H9 (cell line): Measurements from ENCODE around the gene SCFD2. TPM values are rescaled to one million over a fixed set of nuclear protein-coding genes. Genes with fewer than 3 reads are reported as not detected.

Experiments used
- DNase-seq: peaks from one replicate; pipeline ENCODE4 v3.0.0-alpha.2; 2017
- H2AFZ ChIP-seq: one replicate; pipeline ENCODE4 v1.6.1; 2013; ENCODE audit warnings: mild to moderate bottlenecking, low read length, control low read depth, moderate library complexity
- H2AK5ac ChIP-seq: 2 replicates; pipeline ENCODE4 v1.6.1; 2013; ENCODE audit warnings: low read length, control low read depth, mixed read lengths; ENCODE audit not compliant: insufficient read length
- H2BK120ac ChIP-seq: one replicate; pipeline ENCODE4 v1.6.1; 2013; ENCODE audit warnings: low read depth, mild to moderate bottlenecking, low read length, control low read depth, inconsistent platforms; ENCODE audit not compliant: poor library complexity, severe bottlenecking
- H2BK12ac ChIP-seq: 2 replicates; pipeline ENCODE4 v1.6.1; 2013; ENCODE audit warnings: low read length, control low read depth, mixed read lengths, low read depth; ENCODE audit not compliant: insufficient read length
- H2BK15ac ChIP-seq: 2 replicates; pipeline ENCODE4 v1.6.1; 2013; ENCODE audit warnings: low read depth, low read length, control low read depth
- H2BK20ac ChIP-seq: one replicate; pipeline ENCODE4 v1.6.1; 2013; ENCODE audit warnings: low read depth, mild to moderate bottlenecking, low read length, control low read depth, inconsistent platforms; ENCODE audit not compliant: poor library complexity, severe bottlenecking
- H2BK5ac ChIP-seq: 2 replicates; pipeline ENCODE4 v1.6.1; 2013; ENCODE audit warnings: low read length, control low read depth, mixed read lengths; ENCODE audit not compliant: insufficient read length
- H3K14ac ChIP-seq: 2 replicates; pipeline ENCODE4 v1.6.1; 2013; ENCODE audit warnings: low read length, control low read depth; ENCODE audit not compliant: insufficient read depth
- H3K18ac ChIP-seq: 2 replicates; pipeline ENCODE4 v1.6.1; 2013; ENCODE audit warnings: low read depth, mild to moderate bottlenecking, mixed read lengths, low read length, control low read depth; ENCODE audit not compliant: insufficient read length
- H3K23ac ChIP-seq: 2 replicates; pipeline ENCODE4 v1.6.1; 2013; ENCODE audit warnings: low read length, control low read depth, mixed read lengths, low read depth; ENCODE audit not compliant: insufficient read length
- H3K23me2 ChIP-seq: 2 replicates; pipeline ENCODE4 v1.6.1; 2013; ENCODE audit warnings: low read depth, mild to moderate bottlenecking, mixed read lengths, low read length, control low read depth; ENCODE audit not compliant: insufficient read length, poor library complexity, severe bottlenecking
- H3K27ac ChIP-seq: 2 replicates; pipeline ENCODE4 v1.5.1; 2013; ENCODE audit warnings: low read length, control low read depth, mixed read lengths, low read depth; ENCODE audit not compliant: insufficient read length
- H3K27me3 ChIP-seq: 2 replicates; pipeline ENCODE4 v1.6.1; 2013; ENCODE audit warnings: low read length, control low read depth, inconsistent platforms; ENCODE audit not compliant: insufficient read depth
- H3K4ac ChIP-seq: 2 replicates; pipeline ENCODE4 v1.6.1; 2013; ENCODE audit warnings: low read depth, mild to moderate bottlenecking, control low read depth, inconsistent platforms, low read length, moderate library complexity
- H3K4me1 ChIP-seq: 2 replicates; pipeline ENCODE4 v1.6.1; 2013; ENCODE audit warnings: low read length, control low read depth, inconsistent platforms; ENCODE audit not compliant: insufficient read depth
- H3K4me2 ChIP-seq: 2 replicates; pipeline ENCODE4 v1.6.1; 2013; ENCODE audit warnings: low read length, control low read depth, mixed read lengths; ENCODE audit not compliant: insufficient read length, insufficient read depth
- H3K56ac ChIP-seq: 2 replicates; pipeline ENCODE4 v1.6.1; 2013; ENCODE audit warnings: low read depth, mild to moderate bottlenecking, mixed read lengths, low read length, control low read depth; ENCODE audit not compliant: insufficient read length
- H3K79me1 ChIP-seq: 2 replicates; pipeline ENCODE4 v1.6.1; 2013; ENCODE audit warnings: low read depth, mild to moderate bottlenecking, moderate library complexity, low read length, control low read depth, inconsistent platforms; ENCODE audit not compliant: insufficient read depth, poor library complexity, severe bottlenecking
- H3K79me2 ChIP-seq: 2 replicates; pipeline ENCODE4 v1.6.1; 2013; ENCODE audit warnings: low read length, control low read depth, inconsistent platforms; ENCODE audit not compliant: insufficient read depth
- H3K9ac ChIP-seq: 2 replicates; pipeline ENCODE4 v1.6.1; 2013; ENCODE audit warnings: low read length, control low read depth, mixed read lengths; ENCODE audit not compliant: insufficient read length; ENCODE audit errors: extremely low read depth
- H3K9me3 ChIP-seq: one replicate; pipeline ENCODE4 v1.6.1; 2013; ENCODE audit warnings: low read depth, low read length, inconsistent platforms; ENCODE audit not compliant: control insufficient read depth
- H3T11ph ChIP-seq: one replicate; pipeline ENCODE4 v1.6.1; 2013; ENCODE audit warnings: mild to moderate bottlenecking, low read length, control low read depth, inconsistent platforms
- H4K20me1 ChIP-seq: one replicate; pipeline ENCODE4 v1.6.1; 2013; ENCODE audit not compliant: control insufficient read depth, insufficient read length, insufficient read depth
- H4K5ac ChIP-seq: 2 replicates; pipeline ENCODE4 v1.6.1; 2013; ENCODE audit warnings: low read depth, mild to moderate bottlenecking, mixed read lengths, low read length, control low read depth; ENCODE audit not compliant: insufficient read length
- H4K8ac ChIP-seq: replicated peaks from 2 replicates; pipeline ENCODE4 v1.6.1; 2013; ENCODE audit warnings: low read length, control low read depth, mixed read lengths, low read depth; ENCODE audit not compliant: insufficient read length
- H4K91ac ChIP-seq: 2 replicates; pipeline ENCODE4 v1.6.1; 2013; ENCODE audit warnings: low read depth, mild to moderate bottlenecking, moderate library complexity, mixed read lengths, low read length, control low read depth; ENCODE audit not compliant: insufficient read length
- H3K27ac Mint-ChIP-seq, 3 experiments: 2 replicates in 2 of 3; 3 replicates in 1 of 3; pipeline ENCODE4 v1.8.0; 2020 to 2021; ENCODE audit warnings: mixed read lengths in 3 of 3, mild to moderate bottlenecking in 1 of 3, moderate library complexity in 1 of 3
- H3K27me3 Mint-ChIP-seq: 2 replicates; pipeline ENCODE4 v1.8.0; 2021; ENCODE audit warnings: low read depth, mild to moderate bottlenecking, moderate library complexity, mixed read lengths
- H3K36me3 Mint-ChIP-seq, 3 experiments: 2 replicates in 2 of 3; 3 replicates in 1 of 3; pipeline ENCODE4 v1.8.0; 2020 to 2021; ENCODE audit warnings: low read depth in 3 of 3, mixed read lengths in 3 of 3; ENCODE audit not compliant: insufficient read depth in 1 of 3
- H3K4me1 Mint-ChIP-seq, 2 experiments: 2 replicates each; pipeline ENCODE4 v1.8.0; 2020; ENCODE audit warnings: mixed read lengths in 2 of 2
- H3K4me3 Mint-ChIP-seq, 2 experiments: 2 replicates in 1 of 2; 3 replicates in 1 of 2; pipeline ENCODE4 v1.8.0; 2020 to 2021; ENCODE audit warnings: mild to moderate bottlenecking in 2 of 2, mixed read lengths in 2 of 2, moderate library complexity in 1 of 2
- H3K9me3 Mint-ChIP-seq, 2 experiments: 2 replicates in 1 of 2; 3 replicates in 1 of 2; pipeline ENCODE4 v1.8.0; 2020; ENCODE audit warnings: mild to moderate bottlenecking in 2 of 2, mixed read lengths in 2 of 2, moderate library complexity in 1 of 2
- total RNA-seq: library from RNA; stranded (reverse); gene quantifications from 2 replicates; pipeline ENCODE4 v1.2.1, GENCODE V29; 2021
- TF ChIP-seq, protein P1 (sequence below): fragments of 200-600 bp; sonication (generic); conservative IDR thresholded peaks from 3 replicates; pipeline ENCODE4 v1.8.0; 2021; ENCODE audit warnings: antibody characterized with exemption, mild to moderate bottlenecking

SCFD2 gene
- total RNA-seq, 1 experiment from 2014 or later = 10.1 TPM

- TF ChIP-seq, protein P1, sequence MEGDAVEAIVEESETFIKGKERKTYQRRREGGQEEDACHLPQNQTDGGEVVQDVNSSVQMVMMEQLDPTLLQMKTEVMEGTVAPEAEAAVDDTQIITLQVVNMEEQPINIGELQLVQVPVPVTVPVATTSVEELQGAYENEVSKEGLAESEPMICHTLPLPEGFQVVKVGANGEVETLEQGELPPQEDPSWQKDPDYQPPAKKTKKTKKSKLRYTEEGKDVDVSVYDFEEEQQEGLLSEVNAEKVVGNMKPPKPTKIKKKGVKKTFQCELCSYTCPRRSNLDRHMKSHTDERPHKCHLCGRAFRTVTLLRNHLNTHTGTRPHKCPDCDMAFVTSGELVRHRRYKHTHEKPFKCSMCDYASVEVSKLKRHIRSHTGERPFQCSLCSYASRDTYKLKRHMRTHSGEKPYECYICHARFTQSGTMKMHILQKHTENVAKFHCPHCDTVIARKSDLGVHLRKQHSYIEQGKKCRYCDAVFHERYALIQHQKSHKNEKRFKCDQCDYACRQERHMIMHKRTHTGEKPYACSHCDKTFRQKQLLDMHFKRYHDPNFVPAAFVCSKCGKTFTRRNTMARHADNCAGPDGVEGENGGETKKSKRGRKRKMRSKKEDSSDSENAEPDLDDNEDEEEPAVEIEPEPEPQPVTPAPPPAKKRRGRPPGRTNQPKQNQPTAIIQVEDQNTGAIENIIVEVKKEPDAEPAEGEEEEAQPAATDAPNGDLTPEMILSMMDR = no peak
- no peak overlapping the region for H3K4me3 Mint-ChIP-seq
- no peaks in the 10 kb centered on the region for H3K4me1 ChIP-seq
Observed at GRCh38 chr4:52966781-52967180, 399.1 kb downstream of the SCFD2 start.

More at GRCh38 chr4:52966781-52967180, 399.1 kb downstream of the SCFD2 start:
- no peak overlapping the region for H2BK5ac ChIP-seq
- no peaks in the 10 kb centered on the region for H3K79me2 ChIP-seq
- H3K18ac ChIP-seq = no peak overlapping the region
- Mint-ChIP-seq H3K27ac (no peak overlapping the region), H3K27me3 (no peaks in the 10 kb centered on the region; the same call in none of the 2 replicates), H3K9me3 (peaks cover 13 to 23% of the 10 kb centered on the region in 2 experiments), H3K36me3 (peaks cover 7 to 23% (median 10%) of the 10 kb centered on the region in 3 experiments), H3K4me1 (no peaks in the 10 kb centered on the region)
- H2BK12ac ChIP-seq = no peak overlapping the region
- H4K20me1 ChIP-seq = no peaks in the 10 kb centered on the region
- H3K4ac ChIP-seq = no peak overlapping the region
- no peak overlapping the region for H3T11ph ChIP-seq
- H2BK15ac ChIP-seq = no peak overlapping the region
- H3K79me1 ChIP-seq = no peaks in the 10 kb centered on the region
- no peak for DNase-seq
- H3K9ac ChIP-seq = no peak overlapping the region
- no peaks in the 10 kb centered on the region for H3K23me2 ChIP-seq
- no peak overlapping the region for H3K27ac ChIP-seq
- H4K5ac ChIP-seq = no peak overlapping the region
- no peak overlapping the region for H2AK5ac ChIP-seq
- H3K14ac ChIP-seq = no peak overlapping the region
- H2BK20ac ChIP-seq = no peak overlapping the region
- no peak overlapping the region for H3K4me2 ChIP-seq
- H3K23ac ChIP-seq = no peak overlapping the region
- no peak overlapping the region for H4K91ac ChIP-seq
- H3K27me3 ChIP-seq = no peaks in the 10 kb centered on the region
- no peaks in the 10 kb centered on the region for H3K9me3 ChIP-seq
- H4K8ac ChIP-seq = no peak overlapping the region
- H3K56ac ChIP-seq = no peak overlapping the region
- H2AFZ ChIP-seq = no peak overlapping the region
- no peak overlapping the region for H2BK120ac ChIP-seq
